H1 (cell line): ENCODE data around the gene SRP9. TPM values are rescaled to one million over a fixed set of nuclear protein-coding genes. Genes with fewer than 3 reads are reported as not detected.

Experiments
- CTCF ChIA-PET: fragments of 300-600 bp; sonication (Branson Sonifier 250); formaldehyde crosslinking; loops from one replicate; lab custom pipeline; 2021; ENCODE audit not compliant: partially characterized antibody; lab: Charles Lee
- POLR2A ChIA-PET: fragments of 300-600 bp; sonication (Branson Sonifier 250); formaldehyde crosslinking; loops from one replicate; lab custom pipeline; 2021; ENCODE audit warnings: inconsistent platforms; ENCODE audit not compliant: partially characterized antibody; lab: Charles Lee
- DNase-seq, 2 experiments: peaks; one replicate each; pipeline versions ENCODE4 v3.0.0 to v3.0.0-alpha.2; 2010 to 2022; ENCODE audit warnings: low spot score in 2 of 2, low read depth in 1 of 2, mixed read lengths in 1 of 2
- FAIRE-seq: peaks from 2 replicates; lab custom pipeline; 2011; peaks lifted over from hg19 to GRCh38; lab: Jason Lieb, UNC
- H2AFZ ChIP-seq: 2 replicates; pipeline ENCODE4 v1.8.1; 2012; ENCODE audit warnings: low read length, inconsistent platforms
- H2AK5ac ChIP-seq: 2 replicates; pipeline ENCODE4 v1.6.1; 2013; ENCODE audit warnings: low read depth, low read length
- H2BK120ac ChIP-seq: replicated peaks from 2 replicates; pipeline ENCODE3; 2013; ENCODE audit warnings: low read depth, low read length, inconsistent platforms
- H2BK12ac ChIP-seq: 2 replicates; pipeline ENCODE4 v1.6.1; 2013; ENCODE audit warnings: low read depth, low read length
- H2BK15ac ChIP-seq: 2 replicates; pipeline ENCODE4 v1.6.1; 2013; ENCODE audit warnings: low read length
- H2BK20ac ChIP-seq: 2 replicates; pipeline ENCODE4 v1.6.1; 2013; ENCODE audit warnings: low read length
- H2BK5ac ChIP-seq: 2 replicates; pipeline ENCODE4 v1.6.1; 2013; ENCODE audit warnings: low read depth, low read length
- H3K14ac ChIP-seq: 2 replicates; pipeline ENCODE4 v1.6.1; 2013; ENCODE audit warnings: inconsistent platforms; ENCODE audit not compliant: insufficient read length
- H3K18ac ChIP-seq: 2 replicates; pipeline ENCODE4 v1.6.1; 2013; ENCODE audit warnings: low read length; ENCODE audit errors: extremely low read depth
- H3K23ac ChIP-seq: 2 replicates; pipeline ENCODE4 v1.6.1; 2013; ENCODE audit warnings: inconsistent platforms; ENCODE audit not compliant: insufficient read length
- H3K23me2 ChIP-seq: 2 replicates; pipeline ENCODE4 v1.6.1; 2013; ENCODE audit warnings: low read depth, low read length
- H3K27ac ChIP-seq: 2 replicates; pipeline ENCODE4 v1.6.1; 2011; ENCODE audit warnings: low read depth, low read length, inconsistent platforms
- H3K27me3 ChIP-seq, 4 experiments: replicated peaks in 1 of 4; 1 replicate in 1 of 4; 2 replicates in 3 of 4; pipeline versions ENCODE4 v1.6.1 to v1.8.1; 2011 to 2013; ENCODE audit warnings: low read length in 3 of 4, mild to moderate bottlenecking in 3 of 4, inconsistent platforms in 2 of 4, mixed read lengths in 2 of 4, moderate library complexity in 1 of 4; ENCODE audit not compliant: control insufficient read depth in 3 of 4, insufficient read depth in 3 of 4; ENCODE audit errors: extremely low read depth in 1 of 4
- H3K36me3 ChIP-seq, 4 experiments: 2 replicates each; pipeline versions ENCODE4 v1.6.1 to v1.8.1; 2011 to 2013; ENCODE audit warnings: mild to moderate bottlenecking in 4 of 4, low read length in 3 of 4, moderate library complexity in 2 of 4, control low read depth in 1 of 4, inconsistent platforms in 1 of 4; ENCODE audit not compliant: insufficient read depth in 4 of 4, control insufficient read depth in 2 of 4
- H3K4ac ChIP-seq: replicated peaks from 2 replicates; pipeline ENCODE3; 2013; ENCODE audit warnings: low read length, low read depth, mixed read lengths, inconsistent platforms; ENCODE audit not compliant: insufficient read length
- H3K4me1 ChIP-seq, 4 experiments: replicated peaks in 1 of 4; 1 replicate in 1 of 4; 2 replicates in 3 of 4; pipeline versions ENCODE4 v1.6.1 to v1.8.1; 2011 to 2013; ENCODE audit warnings: low read length in 3 of 4, inconsistent platforms in 2 of 4, mixed read lengths in 1 of 4; ENCODE audit not compliant: insufficient read depth in 4 of 4, control insufficient read depth in 3 of 4
- H3K4me2 ChIP-seq, 2 experiments: 2 replicates each; pipeline versions ENCODE4 v1.6.1 to v1.8.1; 2011 to 2013; ENCODE audit warnings: low read depth in 2 of 2, low read length in 2 of 2, control low read depth in 1 of 2, inconsistent platforms in 1 of 2, mild to moderate bottlenecking in 1 of 2; ENCODE audit not compliant: insufficient read depth in 1 of 2
- H3K4me3 ChIP-seq, 4 experiments: fragments of 200-600, 300-600 bp in 1 of 4; sonication (generic), shearing (Covaris generic), sonication (Bioruptor Twin) in 1 of 4; 2 replicates each; pipeline versions ENCODE4 v1.5.1 to v1.8.1; 2011 to 2016; ENCODE audit warnings: low read length in 4 of 4, low read depth in 3 of 4, control low read depth in 2 of 4, inconsistent platforms in 2 of 4, mild to moderate bottlenecking in 2 of 4, mixed read lengths in 1 of 4, moderate library complexity in 1 of 4; ENCODE audit not compliant: insufficient read depth in 2 of 4; ENCODE audit errors: extremely low read depth in 1 of 4
- H3K56ac ChIP-seq: replicated peaks from 2 replicates; pipeline ENCODE3; 2013; ENCODE audit warnings: low read depth, mild to moderate bottlenecking, mixed read lengths, low read length, inconsistent platforms; ENCODE audit not compliant: insufficient read length
- H3K79me1 ChIP-seq: 2 replicates; pipeline ENCODE4 v1.6.1; 2013; ENCODE audit warnings: low read depth, low read length, control low read depth
- H3K79me2 ChIP-seq, 2 experiments: 2 replicates each; pipeline versions ENCODE4 v1.6.1 to v1.8.1; 2012 to 2013; ENCODE audit warnings: low read length in 2 of 2, mild to moderate bottlenecking in 2 of 2, inconsistent platforms in 1 of 2; ENCODE audit not compliant: insufficient read depth in 2 of 2, control insufficient read depth in 1 of 2
- H3K9ac ChIP-seq, 4 experiments: replicated peaks in 1 of 4; 1 replicate in 1 of 4; 2 replicates in 3 of 4; pipeline versions ENCODE4 v1.6.1 to v1.8.1; 2011 to 2013; ENCODE audit warnings: low read depth in 3 of 4, low read length in 3 of 4, control low read depth in 2 of 4, mild to moderate bottlenecking in 2 of 4, moderate library complexity in 2 of 4, inconsistent platforms in 1 of 4; ENCODE audit errors: extremely low read depth in 1 of 4
- H3K9me3 ChIP-seq, 2 experiments: 2 replicates each; pipeline versions ENCODE4 v1.6.1 to v1.8.1; 2012 to 2013; ENCODE audit warnings: mild to moderate bottlenecking in 2 of 2, moderate library complexity in 2 of 2, control low read depth in 1 of 2, inconsistent platforms in 1 of 2, low read depth in 1 of 2, low read length in 1 of 2, mixed read lengths in 1 of 2; ENCODE audit not compliant: insufficient read depth in 2 of 2
- H4K20me1 ChIP-seq, 2 experiments: replicated peaks in 1 of 2; 2 replicates each; pipeline versions ENCODE3 to v1.8.1; 2011 to 2013; ENCODE audit warnings: inconsistent platforms in 2 of 2, low read length in 2 of 2, mild to moderate bottlenecking in 1 of 2; ENCODE audit not compliant: insufficient read depth in 2 of 2, control insufficient read depth in 1 of 2
- H4K5ac ChIP-seq: 2 replicates; pipeline ENCODE4 v1.6.1; 2013; ENCODE audit warnings: low read length, low read depth, mixed read lengths, inconsistent platforms; ENCODE audit not compliant: insufficient read length
- H4K8ac ChIP-seq: 2 replicates; pipeline ENCODE4 v1.8.0; 2013; ENCODE audit warnings: mild to moderate bottlenecking, moderate library complexity, low read length, inconsistent platforms; ENCODE audit not compliant: insufficient read depth; ENCODE audit errors: extremely low read depth
- H4K91ac ChIP-seq: replicated peaks from 2 replicates; pipeline ENCODE3; 2013; ENCODE audit warnings: low read length, mixed read lengths, inconsistent platforms; ENCODE audit not compliant: insufficient read length
- CEBPB ChIP-seq: IDR thresholded peaks from 2 replicates; pipeline ENCODE4 v1.6.1; 2012; ENCODE audit warnings: low read depth, low read length
- GABPA ChIP-seq: IDR thresholded peaks from 2 replicates; pipeline ENCODE4 v1.6.1; 2011; ENCODE audit warnings: mild to moderate bottlenecking, low read length, moderate library complexity, borderline replicate concordance; ENCODE audit not compliant: insufficient read depth
- KDM1A ChIP-seq: fragments of 200-600, 300-600 bp; sonication (generic); IDR thresholded peaks from 2 replicates; pipeline ENCODE4 v1.7.1; 2016; ENCODE audit warnings: mild to moderate bottlenecking, low read length, borderline replicate concordance
- KDM4A ChIP-seq: IDR thresholded peaks from one replicate; pipeline ENCODE4 v1.7.1; 2012; ENCODE audit warnings: low read depth, mild to moderate bottlenecking, moderate library complexity, low read length, inconsistent platforms; ENCODE audit not compliant: severe bottlenecking
- NANOG ChIP-seq: IDR thresholded peaks from 2 replicates; pipeline ENCODE4 v1.6.1; 2011; ENCODE audit warnings: low read length, low read depth, mild to moderate bottlenecking, inconsistent platforms; ENCODE audit not compliant: insufficient read depth, poor library complexity, severe bottlenecking
- POLR2A ChIP-seq, 2 experiments: IDR thresholded peaks; 1 replicate in 1 of 2; 2 replicates in 1 of 2; pipeline ENCODE4 v1.6.1; 2011; ENCODE audit warnings: low read depth in 2 of 2, low read length in 2 of 2, mild to moderate bottlenecking in 2 of 2; ENCODE audit errors: control extremely low read depth in 1 of 2
- SAP30 ChIP-seq: fragments of 300-600 bp; sonication (generic); IDR thresholded peaks from 2 replicates; pipeline ENCODE4 v1.7.1; 2012; ENCODE audit warnings: low read length, moderate library complexity, mild to moderate bottlenecking, inconsistent platforms; ENCODE audit not compliant: insufficient read depth, insufficient replicate concordance
- SRF ChIP-seq: IDR thresholded peaks from 2 replicates; pipeline ENCODE4 v1.6.1; 2011; ENCODE audit warnings: mild to moderate bottlenecking, low read depth, low read length, moderate library complexity
- TBP ChIP-seq: IDR thresholded peaks from 2 replicates; pipeline ENCODE4 v1.6.1; 2011; ENCODE audit warnings: low read depth, low read length, improper control_type of control experiment
- ZNF274 ChIP-seq: IDR thresholded peaks from 2 replicates; pipeline ENCODE4 v1.7.0; 2012; ENCODE audit warnings: low read length, borderline replicate concordance; ENCODE audit errors: extremely low read depth
- WGBS, 2 experiments: shearing (Covaris generic) in 1 of 2; methylation state at CpG; one replicate each; pipeline versions ENCODE4 v1.1.6 to v1.1.7; 2013 to 2015; ENCODE audit warnings: low lambda C conversion rate in 2 of 2, mixed read lengths in 2 of 2, inconsistent platforms in 1 of 2, low coverage in 1 of 2, missing lambda C conversion rate in 1 of 2; ENCODE audit not compliant: insufficient replicate concordance in 2 of 2, insufficient coverage in 1 of 2, insufficient read length in 1 of 2; ENCODE audit errors: extremely low coverage in 1 of 2, missing lambda C conversion rate in 1 of 2; 5-methylcytosine and 5-hydroxymethylcytosine counted together
- polyA plus RNA-seq, 7 experiments: library from polyadenylated mRNA; depleted of rRNA in 3 of 7; stranded (reverse) in 5 of 7; unstranded in 2 of 7; fragments of >200 nt in 5 of 7; fragments of 200-250 nt in 2 of 7; gene quantifications; 1 replicate in 5 of 7; 2 replicates in 1 of 7; 4 replicates in 1 of 7; pipeline versions ENCODE4 v1.2.1 to v1.2.3, GENCODE V29; 2011 to 2013; ENCODE audit warnings: missing spikeins in 2 of 7, mixed read lengths in 2 of 7
- total RNA-seq: library from RNA; stranded (reverse); fragmentation: NEBNext Ultra II Directional; extraction: Animal tissue kit (Norgen Biotek cat#: 25700); gene quantifications from 2 replicates; pipeline ENCODE4 v1.2.1, GENCODE V29; 2021
- TF ChIP-seq, protein P1 (sequence below): IDR thresholded peaks from 2 replicates; pipeline ENCODE4 v1.6.1; 2011; ENCODE audit warnings: low read length, improper control_type of control experiment

Gene SRP9
- total and polyA plus RNA-seq, 2 of the 8 experiments (the other 6 are each of a cell fraction or from before 2014, with no cell fraction given): 446 to 572 TPM

DNA sequence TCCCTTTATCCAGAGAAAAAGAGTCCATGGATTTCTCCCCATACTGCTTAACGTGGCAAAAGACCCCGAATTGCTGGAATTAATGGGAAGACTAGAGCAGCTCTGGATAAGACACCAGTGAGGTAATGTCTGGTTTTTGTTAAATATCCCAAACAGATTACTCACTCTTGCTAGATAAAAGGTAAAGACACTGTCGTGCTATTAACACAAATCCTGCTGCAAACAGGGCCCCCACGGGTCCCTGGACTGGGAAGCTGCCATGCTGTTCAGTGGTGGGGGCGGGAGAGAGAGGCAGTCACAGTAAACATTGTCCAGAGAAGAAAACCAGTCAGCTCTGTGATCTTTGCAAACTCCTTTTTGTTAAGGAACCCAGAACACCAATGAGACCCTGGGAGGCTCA lies 15.2 kb upstream of the SRP9 start:
- Histone ChIP-seq H4K91ac (no peak overlapping the region), H3K18ac (no peak overlapping the region), H3K27ac (no peak overlapping the region), H2BK12ac (no peak overlapping the region), H2BK120ac (no peak overlapping the region), H4K20me1 (no peaks in the 10 kb centered on the region), H2AK5ac (no peak overlapping the region), H4K8ac (no peak overlapping the region), H3K4ac (no peak overlapping the region), H3K56ac (no peak overlapping the region), H3K79me2 (no peaks in the 10 kb centered on the region), H3K79me1 (no peaks in the 10 kb centered on the region), H2AFZ (no peak overlapping the region), H2BK20ac (no peak overlapping the region), H2BK15ac (no peak overlapping the region), H4K5ac (no peak overlapping the region), H3K14ac (no peak overlapping the region), H3K23me2 (no peaks in the 10 kb centered on the region), H3K4me1 (peaks cover 0 to 13% (median 6%) of the 10 kb centered on the region in 4 experiments; a peak in 6 of 7 replicates), H3K9me3 (no peaks in the 10 kb centered on the region), H3K9ac (no peak overlapping the region), H3K4me3 (no peak overlapping the region), H3K36me3 (no peaks in the 10 kb centered on the region), H3K4me2 (0 out of 4 replicates have a peak overlapping the region, but pooled peaks of 1 of the 2 experiments have one; percentile 15), H3K27me3 (no peaks in the 10 kb centered on the region), H3K23ac (no peak overlapping the region), H2BK5ac (no peak overlapping the region)
- 86% methylated on average over 5 of the region's 5 CpGs; no CpG with 5 or more reads in 1 of the 2 experiments for WGBS, 2 experiments
- ChIA-PET POLR2A (interaction anchor here (0.9 to 1.1 kb wide), 3 partner anchors 15 to 48 kb away, joined by 3 read pairs; partner anchors contain the start of genes EPHX1 and SRP9), CTCF (interaction anchor here (0.7 to 1.7 kb wide), 3 partner anchors 8 to 282 kb away, joined by 3 to 4 read pairs (median 3); no protein-coding TSS in a partner anchor)
- FAIRE-seq (no peak), DNase-seq (no peak)
- TF ChIP-seq KDM4A (no peak), ZNF274 (no peak), POLR2A (IDR thresholded peaks at IDR 0.05; ENCODE audit: control extremely low read depth in 1 of 2, low read depth in 2 of 2, low read length in 2 of 2) (no peak), GABPA (no peak), TBP (no peak), SRF (no peak), NANOG (no peak), SAP30 (no peak), KDM1A (no peak), CEBPB (no peak)
- TF ChIP-seq, protein P1, sequence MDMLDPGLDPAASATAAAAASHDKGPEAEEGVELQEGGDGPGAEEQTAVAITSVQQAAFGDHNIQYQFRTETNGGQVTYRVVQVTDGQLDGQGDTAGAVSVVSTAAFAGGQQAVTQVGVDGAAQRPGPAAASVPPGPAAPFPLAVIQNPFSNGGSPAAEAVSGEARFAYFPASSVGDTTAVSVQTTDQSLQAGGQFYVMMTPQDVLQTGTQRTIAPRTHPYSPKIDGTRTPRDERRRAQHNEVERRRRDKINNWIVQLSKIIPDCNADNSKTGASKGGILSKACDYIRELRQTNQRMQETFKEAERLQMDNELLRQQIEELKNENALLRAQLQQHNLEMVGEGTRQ: no peak
